Cardiac septum (tissue), 1 donor: ENCODE measurements around the gene IGF2BP1. TPM values are rescaled to one million over a fixed set of nuclear protein-coding genes. Genes with fewer than 3 reads are reported as not detected.
"Not testable (repeated sequence)": the region's sequence is repeated elsewhere in the genome, so short reads cannot be mapped to it uniquely, and the experiment has no call there.

Experiments
- DNase-seq: peaks from one replicate; pipeline ENCODE4 v3.0.0-alpha.2; 2020; ENCODE audit warnings: low spot score
- intact Hi-C: fragments of 100-400 bp; cut with DNase I; formaldehyde crosslinking; loops from one replicate; pipeline ENCODE4 v1.14.0; 2022
- total RNA-seq: library from RNA; stranded (reverse); fragmentation: NEBNext Ultra II Directional; extraction: Animal tissue kit (Norgen Biotek cat#: 25700); gene quantifications from one replicate; pipeline ENCODE4 v1.2.1, GENCODE V29; 2021
- donor health status: DM: no; HTN: no; CAD: no.

IGF2BP1 gene
- total RNA-seq, 1 donor from 2014 or later: not detected

DNA sequence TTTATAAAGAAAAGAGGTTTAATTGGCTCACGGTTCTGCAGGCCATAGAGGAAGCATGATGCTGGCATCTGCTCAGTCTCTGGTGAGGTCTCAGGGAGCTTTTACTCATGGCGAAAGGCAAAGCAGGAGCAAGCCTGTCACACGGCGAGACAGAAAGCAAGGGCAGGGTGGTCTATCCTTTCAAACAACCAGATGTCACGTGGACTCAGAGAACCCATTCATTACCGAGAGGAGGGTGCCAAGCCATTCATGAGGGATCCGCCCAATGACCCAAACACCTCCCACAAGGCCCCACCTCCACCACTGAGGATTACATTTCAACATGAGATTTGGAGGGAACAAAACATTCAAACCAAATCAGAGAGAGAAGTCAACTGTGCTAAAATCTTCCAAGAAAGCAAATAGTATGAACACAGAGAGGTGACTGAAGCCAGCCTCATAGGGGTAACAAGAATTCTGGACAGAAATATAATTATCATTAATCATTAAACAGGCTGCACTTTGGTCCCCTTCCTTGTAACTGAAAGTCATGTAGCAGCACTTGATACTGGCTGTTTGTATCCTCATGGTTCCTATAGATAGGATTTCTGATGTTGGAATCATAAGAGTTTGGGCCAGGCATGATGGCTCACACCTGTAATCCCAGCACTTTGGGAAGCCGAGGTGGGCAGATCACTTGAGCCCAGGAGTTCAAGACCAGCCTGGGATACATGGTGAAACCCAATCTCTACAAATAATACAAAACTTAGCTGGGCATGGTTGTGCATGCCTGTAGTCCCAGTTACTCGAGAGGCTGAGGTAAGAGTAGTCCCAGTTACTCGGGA lies 82.9 kb downstream of the IGF2BP1 start:
- DNase-seq: no peak
- intact Hi-C loops: no loop called here

DNA sequence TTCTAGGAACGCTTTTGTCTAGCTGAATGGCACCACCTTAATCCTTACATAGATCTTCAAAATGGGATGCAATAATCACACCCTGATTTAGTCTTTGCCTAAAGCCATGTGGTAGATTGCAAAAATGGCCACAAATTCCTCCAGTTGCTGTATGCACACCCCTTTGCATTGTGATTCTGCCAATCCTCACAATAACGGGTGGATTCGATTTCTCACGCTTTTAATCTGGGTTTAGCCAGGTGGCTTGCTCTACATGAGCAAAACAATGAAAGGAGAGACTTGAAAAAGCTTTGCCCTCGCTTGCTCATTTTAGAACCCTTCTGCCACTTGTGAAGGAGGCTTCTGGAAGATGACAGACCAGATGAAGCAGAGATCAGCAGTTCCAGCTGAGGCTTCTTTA lies 85.0 kb downstream of the IGF2BP1 start:
- DNase-seq: no peak
- intact Hi-C loops: no loop called here

DNA sequence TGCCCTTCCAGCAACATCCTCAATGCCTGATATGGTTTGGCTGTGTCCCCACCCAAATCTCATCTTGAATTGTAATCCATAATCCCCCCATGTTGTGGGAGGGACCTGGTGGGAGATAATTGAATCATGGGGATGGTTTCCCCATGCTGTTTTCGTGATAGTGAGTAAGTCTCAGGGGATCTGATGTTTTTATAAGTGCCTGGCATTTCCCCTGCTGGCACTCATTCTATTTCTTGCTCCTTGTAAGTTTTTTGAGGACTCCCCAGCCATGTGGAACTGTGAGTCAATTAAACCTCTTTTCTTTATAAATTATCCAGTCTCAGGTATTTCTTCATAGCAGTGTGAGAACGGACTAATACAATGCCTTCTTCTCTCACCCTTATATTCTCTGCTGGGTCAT lies 87.9 kb downstream of the IGF2BP1 start:
- intact Hi-C loops: not testable (repeated sequence)

DNA sequence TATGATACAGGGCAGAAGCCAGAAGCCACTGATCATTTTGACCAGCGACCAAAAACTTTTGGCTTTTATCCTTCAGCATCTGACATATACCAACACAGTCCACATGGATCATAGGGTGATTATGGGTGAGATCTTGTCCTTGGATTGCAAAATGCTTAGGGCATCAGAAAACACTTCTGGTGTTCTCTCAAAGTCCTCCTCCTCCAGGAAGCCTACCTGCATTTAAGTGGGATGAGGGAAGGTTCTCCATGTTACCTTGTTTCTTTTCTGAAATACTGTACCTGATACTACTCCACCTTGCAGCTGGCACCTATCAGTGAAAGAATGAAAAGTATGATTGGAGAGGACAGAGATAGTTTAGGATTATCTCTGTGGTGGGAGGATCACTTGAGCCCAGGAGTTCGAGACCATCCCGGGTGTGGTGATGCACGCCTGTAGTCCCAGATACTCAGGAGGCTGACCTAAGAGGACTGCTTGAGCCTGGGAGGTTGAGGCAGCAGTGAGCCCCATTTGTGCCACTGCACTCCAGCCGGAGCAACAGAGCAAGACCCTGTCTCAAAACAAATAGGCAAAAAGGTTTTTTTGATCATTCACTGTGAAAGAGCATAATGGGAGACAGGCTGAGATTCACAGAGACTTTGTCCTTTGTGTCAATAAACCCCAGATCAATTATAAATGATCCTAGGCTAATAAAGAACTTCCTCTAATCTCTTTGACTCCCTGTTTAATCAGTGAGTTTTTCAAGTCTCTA lies 88.6 kb downstream of the IGF2BP1 start:
- intact Hi-C loops: no loop called here
- no peak for DNase-seq

More for the DNA sequence above, 87.9 kb downstream of the IGF2BP1 start:
- DNase-seq: not testable (repeated sequence)

DNA sequence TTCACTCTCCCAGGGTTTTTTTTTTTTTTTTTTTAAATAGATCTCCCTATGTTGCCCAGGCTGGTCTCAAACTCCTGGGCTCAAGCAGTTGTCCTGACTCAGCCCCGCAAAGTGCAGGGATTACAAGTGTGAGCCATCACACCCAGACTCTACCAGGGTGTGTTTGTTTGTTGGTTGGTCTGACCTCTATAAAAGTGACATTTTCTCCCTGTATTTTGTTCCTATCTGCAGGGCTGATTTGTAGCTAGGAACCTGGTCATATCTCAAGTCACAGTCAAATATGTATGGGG lies 89.1 kb downstream of the IGF2BP1 start:
- intact Hi-C loops: no loop called here
- DNase-seq: no peak

DNA sequence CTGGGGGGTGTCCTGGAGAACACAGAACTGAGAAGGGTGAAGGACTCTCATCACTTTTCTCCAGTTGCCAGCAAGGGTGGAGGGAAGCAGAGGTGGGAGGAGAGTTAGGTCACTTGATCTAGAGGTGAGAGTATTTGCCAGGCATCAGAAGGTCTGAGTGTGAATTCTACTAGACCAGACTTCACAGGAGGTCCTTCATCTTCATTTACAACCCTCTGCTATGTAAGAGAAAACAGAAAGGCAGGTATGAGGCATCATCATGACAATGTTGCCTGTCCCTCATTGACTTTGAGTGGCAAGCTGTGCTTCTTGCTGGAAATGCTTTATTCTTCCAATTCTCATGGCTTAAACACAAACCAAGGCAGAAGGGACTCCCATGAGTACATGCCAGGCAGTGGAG lies 89.5 kb downstream of the IGF2BP1 start:
- intact Hi-C loops: no loop called here
- no peak for DNase-seq

DNA sequence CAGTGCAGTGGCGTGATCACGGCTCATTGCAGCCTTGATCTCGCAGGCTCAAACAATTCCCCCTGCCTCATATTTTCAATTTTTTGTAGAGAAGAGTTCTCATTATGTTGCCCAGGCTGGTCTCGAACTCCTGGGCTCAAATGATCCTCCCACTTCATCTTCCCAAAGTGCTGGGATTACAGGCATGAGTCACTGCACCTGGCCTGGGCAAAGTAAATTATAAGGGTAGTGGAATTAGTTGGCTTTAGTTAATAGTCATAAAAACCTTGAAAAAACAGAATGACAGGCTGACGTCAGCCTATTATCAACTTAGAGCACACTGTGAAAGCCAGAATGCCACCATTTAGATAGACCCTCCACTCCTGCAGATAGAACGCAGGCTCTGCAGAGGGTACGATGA lies 91.9 kb downstream of the IGF2BP1 start:
- no peak for DNase-seq
- intact Hi-C loops: no loop called here

DNA sequence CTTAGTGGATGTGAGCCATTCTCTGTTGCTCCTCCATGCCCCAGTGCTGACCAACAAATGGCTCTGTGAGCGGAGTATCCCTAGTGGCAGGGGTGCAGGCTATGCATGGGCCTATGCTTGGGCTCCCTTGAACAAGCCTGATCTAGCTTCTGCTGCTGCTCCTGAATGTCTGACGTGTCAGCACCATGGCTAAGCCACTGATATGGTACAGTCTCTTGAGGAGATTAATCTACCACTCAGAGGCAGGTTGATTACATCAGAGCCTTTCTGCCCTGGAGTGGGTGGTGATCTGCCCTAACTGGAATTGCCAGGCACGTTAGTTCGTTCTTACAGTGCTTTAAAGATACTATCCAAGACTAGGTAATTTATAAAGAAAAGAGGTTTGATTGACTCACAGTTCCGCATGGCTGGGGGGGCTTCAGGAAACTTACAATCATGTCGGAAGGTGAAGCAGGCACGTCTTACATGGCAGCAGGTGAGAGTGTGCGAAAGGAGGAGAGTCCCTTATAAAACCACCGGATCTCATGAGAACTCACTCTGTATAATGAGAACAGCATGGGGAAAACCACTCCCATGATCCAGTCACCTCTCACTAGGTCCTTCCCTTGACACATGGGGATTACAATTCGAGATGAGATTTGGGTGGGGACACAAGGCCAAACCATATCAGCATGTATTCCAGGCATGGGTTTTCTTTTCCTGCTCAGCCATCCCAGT lies 93.9 kb downstream of the IGF2BP1 start:
- intact Hi-C loops: no loop called here
- no peak for DNase-seq

DNA sequence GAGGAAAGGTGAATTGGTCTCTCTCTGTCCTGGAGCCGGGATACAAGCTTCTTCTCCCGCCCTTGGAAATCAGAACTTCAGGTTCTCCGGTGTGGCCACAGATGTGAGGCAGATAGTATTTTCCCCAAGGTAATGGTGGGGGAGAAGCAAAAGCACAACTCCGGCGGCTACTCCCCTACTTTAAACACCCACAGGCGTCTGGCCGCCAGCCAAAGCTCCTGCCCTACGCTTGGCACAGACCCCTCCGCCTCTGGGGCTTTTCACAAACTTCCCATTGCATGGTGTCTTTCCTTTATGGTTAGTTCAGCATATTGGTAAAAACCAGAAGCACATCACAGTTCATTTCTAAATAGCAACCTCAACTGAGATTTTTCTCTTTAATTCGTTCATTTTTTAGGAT lies 95.9 kb downstream of the IGF2BP1 start:
- intact Hi-C loops: no loop called here
- no peak for DNase-seq

DNA sequence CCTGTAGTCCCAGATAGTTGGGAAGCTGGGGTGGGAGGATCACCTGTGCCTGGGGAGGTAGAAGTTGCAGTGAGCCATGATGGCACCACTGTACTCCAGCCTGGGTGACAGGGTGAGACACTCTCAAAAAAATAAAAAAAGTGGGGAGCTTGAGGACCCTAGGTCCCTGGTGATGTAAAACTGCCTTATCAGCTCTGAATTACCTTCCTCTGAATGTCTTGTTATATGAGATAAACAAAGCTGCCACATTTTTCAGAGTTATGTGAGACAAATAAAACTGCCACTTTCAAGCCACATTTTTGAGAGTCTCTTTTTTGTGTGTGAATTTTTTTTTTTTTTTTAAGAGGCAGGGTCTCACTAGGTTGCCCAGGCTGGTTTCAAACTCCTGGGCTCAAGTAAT lies 103.4 kb downstream of the IGF2BP1 start:
- intact Hi-C loops: no loop called here
- no peak for DNase-seq

DNA sequence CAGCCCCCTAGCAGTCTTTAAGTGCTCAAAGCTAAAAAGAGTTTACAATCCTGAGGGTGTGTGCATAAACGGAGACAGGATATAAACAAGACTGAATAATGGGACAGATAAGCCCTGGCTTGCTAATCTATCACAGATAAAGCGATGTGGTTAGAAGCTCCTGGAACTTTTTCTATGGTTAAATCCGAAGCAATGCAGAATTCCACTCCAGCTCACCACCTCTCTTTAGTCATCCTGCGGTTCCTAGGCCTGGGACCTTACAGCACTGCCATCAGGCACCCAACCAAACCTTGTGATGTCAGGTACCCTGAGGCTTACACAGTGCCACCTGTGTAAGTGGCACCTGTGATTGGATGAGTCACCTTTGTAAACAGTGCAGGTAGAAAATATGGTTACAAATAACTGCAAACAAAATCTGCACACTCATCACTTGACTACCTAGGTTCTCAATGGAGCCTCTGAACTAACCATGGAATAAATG lies 103.9 kb downstream of the IGF2BP1 start:
- DNase-seq: no peak
- intact Hi-C loops: no loop called here

DNA sequence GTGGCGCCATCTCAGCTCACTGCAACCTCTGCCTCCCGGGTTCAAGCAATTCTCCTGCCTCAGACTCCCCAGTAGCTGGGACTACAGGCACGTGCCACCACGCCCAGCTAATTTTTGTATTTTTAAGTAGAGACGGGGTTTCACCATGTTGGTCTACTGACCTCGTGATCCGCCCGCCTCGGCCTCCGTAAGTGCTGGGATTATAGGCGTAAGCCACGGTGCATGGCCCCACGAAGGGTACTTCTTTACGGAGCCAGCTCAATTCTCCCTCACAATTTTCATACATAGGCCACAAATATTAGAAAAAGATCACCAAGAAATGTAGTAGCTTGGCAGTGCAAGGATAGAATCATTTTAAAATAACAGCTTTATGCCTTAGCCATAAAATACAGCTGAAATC lies 106.2 kb downstream of the IGF2BP1 start:
- intact Hi-C loops: not testable (repeated sequence)

DNA sequence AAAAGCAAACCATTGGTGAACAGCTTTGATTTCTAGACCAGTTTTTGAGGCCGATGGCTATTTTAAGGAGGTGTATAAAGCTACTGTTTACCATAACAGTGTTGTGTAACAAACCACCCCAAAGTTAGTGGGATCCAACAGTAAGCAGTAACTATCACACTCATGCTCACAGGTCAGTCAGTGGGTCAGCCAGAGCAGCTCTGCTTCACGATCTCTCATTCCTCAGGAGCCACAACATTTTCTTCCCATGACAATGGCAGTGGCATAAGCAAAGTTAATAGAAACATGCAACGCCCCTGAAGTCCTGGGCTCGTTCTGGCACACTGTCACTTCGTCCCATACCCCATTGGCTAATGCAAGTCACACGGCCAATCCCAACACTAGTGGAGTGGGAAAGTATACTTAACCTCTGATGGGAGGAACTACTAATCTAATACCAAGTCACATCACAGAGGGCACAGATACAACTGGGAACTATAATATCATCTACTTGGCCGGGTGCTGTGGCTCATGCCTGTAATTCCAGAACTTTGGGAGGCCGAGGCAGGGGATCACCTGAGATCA lies 107.4 kb downstream of the IGF2BP1 start:
- DNase-seq: no peak

More for the DNA sequence above, 106.2 kb downstream of the IGF2BP1 start:
- not testable (repeated sequence) for DNase-seq

More for the DNA sequence above, 107.4 kb downstream of the IGF2BP1 start:
- intact Hi-C loops: no loop called here

Other genes with a start within 250 kb of the IGF2BP1 start
- not detected for gene TTLL6, start 180.2 kb upstream of the IGF2BP1 start, total RNA-seq
- 163 TPM for gene CALCOCO2, start 166.3 kb upstream of the IGF2BP1 start, total RNA-seq
- 283 TPM for gene ATP5MC1, start 104.6 kb upstream of the IGF2BP1 start, total RNA-seq
- 46.1 TPM for gene UBE2Z, start 89.0 kb upstream of the IGF2BP1 start, total RNA-seq
- gene SNF8, start 52.5 kb upstream of the IGF2BP1 start, total RNA-seq: 76.1 TPM
- gene GIP, start 28.8 kb upstream of the IGF2BP1 start, total RNA-seq: not detected
- gene B4GALNT2, start 135.4 kb downstream of the IGF2BP1 start, total RNA-seq: 0.03 TPM
- gene GNGT2, start 213.2 kb downstream of the IGF2BP1 start, total RNA-seq: 1.2 TPM
- gene ABI3, start 213.3 kb downstream of the IGF2BP1 start, total RNA-seq: 6.0 TPM
- gene PHOSPHO1, start 233.4 kb downstream of the IGF2BP1 start, total RNA-seq: 3.8 TPM